Subcutaneous adipose tissue (tissue), 4 donors: Measurements from ENCODE around the gene LYRM4. TPM values are rescaled to one million over a fixed set of nuclear protein-coding genes. Genes with fewer than 3 reads are reported as not detected.

Source experiments
- CTCF ChIP-seq: fragments of 450-650 bp; IDR thresholded peaks from one replicate; pipeline ENCODE4 v1.5.1; 2016; ENCODE audit warnings: low read depth, mild to moderate bottlenecking, control low read depth, antibody characterized with exemption, moderate library complexity
- total RNA-seq, 4 donors: library from RNA; depleted of rRNA; stranded (reverse); fragments of >200 nt; gene quantifications; one replicate each; pipeline ENCODE4 v1.1.0, GENCODE V29; 2016

The LYRM4 gene
- total RNA-seq, 4 donors from 2014 or later: 22.2 to 25.8 (median 25.1) TPM

GRCh38 chr6:5257400-5257799 is 3.4 kb downstream of the LYRM4 start:
- TF ChIP-seq CTCF: no peak

GRCh38 chr6:5256952-5257351 is 3.8 kb downstream of the LYRM4 start:
- no peak for TF ChIP-seq CTCF

- TF ChIP-seq CTCF: no peak
Observed at GRCh38 chr6:5250911-5251310, 9.8 kb downstream of the LYRM4 start.

GRCh38 chr6:5250451-5250850 is 10.3 kb downstream of the LYRM4 start:
- no peak for TF ChIP-seq CTCF

- TF ChIP-seq CTCF: no peak
Observed at GRCh38 chr6:5249451-5250122, 11.2 kb downstream of the LYRM4 start.

- TF ChIP-seq CTCF: no peak
Observed at GRCh38 chr6:5248302-5249098, 12.2 kb downstream of the LYRM4 start.

- TF ChIP-seq CTCF: no peak
Observed at GRCh38 chr6:5247201-5247600, 13.5 kb downstream of the LYRM4 start.
